ENCODE measurements around the gene EN2.

EN2 gene

DNA sequence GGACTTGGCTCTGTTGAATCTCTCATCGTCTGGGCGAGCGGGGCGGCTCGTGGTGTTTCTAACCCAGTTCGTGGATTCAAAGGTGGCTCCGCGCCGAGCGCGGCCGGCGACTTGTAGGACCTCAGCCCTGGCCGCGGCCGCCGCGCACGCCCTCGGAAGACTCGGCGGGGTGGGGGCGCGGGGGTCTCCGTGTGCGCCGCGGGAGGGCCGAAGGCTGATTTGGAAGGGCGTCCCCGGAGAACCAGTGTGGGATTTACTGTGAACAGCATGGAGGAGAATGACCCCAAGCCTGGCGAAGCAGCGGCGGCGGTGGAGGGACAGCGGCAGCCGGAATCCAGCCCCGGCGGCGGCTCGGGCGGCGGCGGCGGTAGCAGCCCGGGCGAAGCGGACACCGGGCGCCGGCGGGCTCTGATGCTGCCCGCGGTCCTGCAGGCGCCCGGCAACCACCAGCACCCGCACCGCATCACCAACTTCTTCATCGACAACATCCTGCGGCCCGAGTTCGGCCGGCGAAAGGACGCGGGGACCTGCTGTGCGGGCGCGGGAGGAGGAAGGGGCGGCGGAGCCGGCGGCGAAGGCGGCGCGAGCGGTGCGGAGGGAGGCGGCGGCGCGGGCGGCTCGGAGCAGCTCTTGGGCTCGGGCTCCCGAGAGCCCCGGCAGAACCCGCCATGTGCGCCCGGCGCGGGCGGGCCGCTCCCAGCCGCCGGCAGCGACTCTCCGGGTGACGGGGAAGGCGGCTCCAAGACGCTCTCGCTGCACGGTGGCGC is at the start of gene EN2:
Gene EN2, plus strand, starts transcription at position 19 of the 767 bp plus-strand sequence. Its CDS starts 249 bp downstream, at position 268.
- Mint-ChIP-seq H3K4me3 (peak within 1 kb of the TSS; percentile 49), H3K4me1 (ENCODE audit: low read depth) (peaks cover 9% of the 10 kb centered on the region), H3K27ac (peak within 1 kb of the TSS; percentile 80), H3K27me3 (ENCODE audit: low read depth) (peaks cover 78% of the 10 kb centered on the region), H3K36me3 (ENCODE audit: low read depth) (no peaks in the 10 kb centered on the region), H3K9me3 (no peaks in the 10 kb centered on the region)
- no peak for DNase-seq (ENCODE audit: low spot score)

DNA sequence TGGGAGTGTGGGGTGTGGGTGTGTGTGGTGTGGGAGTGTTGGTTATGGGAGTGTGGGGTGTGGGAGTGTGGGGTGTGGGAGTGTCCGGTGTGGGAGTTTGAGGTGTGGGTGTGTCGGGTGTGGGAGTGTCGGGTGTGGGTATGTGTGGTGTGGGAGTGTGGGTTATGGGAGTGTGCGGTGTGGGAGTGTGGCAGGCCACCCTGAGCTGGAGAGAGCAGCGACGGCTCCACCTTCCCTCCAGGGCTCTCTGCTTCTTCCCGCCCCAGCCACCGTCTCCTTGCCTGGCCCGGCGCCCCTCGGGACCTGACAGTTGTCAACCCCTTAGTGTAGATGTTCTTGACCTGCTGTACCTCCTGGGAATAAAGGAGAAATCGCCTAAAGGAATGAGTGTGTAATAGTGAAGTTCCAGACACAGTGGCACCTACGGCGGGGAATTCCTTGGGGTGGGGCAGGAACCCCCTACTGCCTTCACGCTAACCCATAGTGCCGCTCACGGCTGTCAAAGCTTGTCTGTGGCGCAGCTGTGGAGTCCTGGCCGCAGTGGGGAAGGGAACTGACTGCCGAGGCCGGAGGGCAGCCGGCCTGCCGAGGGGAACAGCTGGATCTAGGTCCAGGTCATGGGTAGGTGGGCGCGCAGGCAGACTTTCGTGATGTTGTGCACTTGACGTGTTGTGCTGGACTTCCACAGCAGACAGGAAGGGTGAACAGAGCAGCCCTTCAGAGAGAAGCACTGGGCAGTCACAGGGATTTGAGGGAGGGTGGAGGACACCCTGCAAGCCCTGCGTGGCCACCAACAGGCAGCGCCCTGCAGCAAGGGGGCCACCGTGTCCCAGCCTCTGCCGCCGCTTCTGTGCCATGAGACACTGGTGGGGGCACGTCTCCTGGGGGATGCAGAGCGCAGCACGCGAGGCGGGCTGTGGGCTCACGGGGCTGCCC is 49.0 kb upstream of the EN2 start:
- Mint-ChIP-seq H3K27ac (no peak overlapping the region), H3K36me3 (ENCODE audit: low read depth) (no peaks in the 10 kb centered on the region), H3K4me1 (ENCODE audit: low read depth) (no peaks in the 10 kb centered on the region), H3K27me3 (ENCODE audit: low read depth) (peaks cover 9% of the 10 kb centered on the region), H3K4me3 (no peak overlapping the region), H3K9me3 (no peaks in the 10 kb centered on the region)
- DNase-seq (ENCODE audit: low spot score): no peak

DNA sequence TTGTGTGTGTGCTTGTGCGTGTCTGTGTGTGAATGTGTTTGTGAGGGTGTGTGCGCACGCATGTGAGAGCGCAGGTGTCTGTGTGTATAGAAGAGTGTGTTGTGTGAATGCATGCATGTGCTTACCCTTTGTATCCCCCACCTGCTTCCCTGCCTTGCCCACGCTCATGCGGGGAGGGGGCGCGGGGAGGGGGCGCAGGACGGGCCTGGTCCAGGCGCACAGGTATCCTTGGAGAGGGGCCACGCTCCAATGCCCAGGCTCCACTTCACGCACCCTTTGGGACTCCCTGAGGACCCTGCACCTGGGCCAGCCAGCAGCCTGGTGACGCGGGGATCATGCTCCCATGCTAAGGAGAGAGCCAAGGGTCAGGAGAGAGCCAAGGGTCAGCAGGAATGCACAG is 47.9 kb upstream of the EN2 start:
- no peak for DNase-seq (ENCODE audit: low spot score)
- Mint-ChIP-seq H3K27me3 (ENCODE audit: low read depth) (peaks cover 9% of the 10 kb centered on the region), H3K9me3 (no peaks in the 10 kb centered on the region), H3K4me3 (no peak overlapping the region), H3K4me1 (ENCODE audit: low read depth) (no peaks in the 10 kb centered on the region), H3K36me3 (ENCODE audit: low read depth) (no peaks in the 10 kb centered on the region), H3K27ac (no peak overlapping the region)

DNA sequence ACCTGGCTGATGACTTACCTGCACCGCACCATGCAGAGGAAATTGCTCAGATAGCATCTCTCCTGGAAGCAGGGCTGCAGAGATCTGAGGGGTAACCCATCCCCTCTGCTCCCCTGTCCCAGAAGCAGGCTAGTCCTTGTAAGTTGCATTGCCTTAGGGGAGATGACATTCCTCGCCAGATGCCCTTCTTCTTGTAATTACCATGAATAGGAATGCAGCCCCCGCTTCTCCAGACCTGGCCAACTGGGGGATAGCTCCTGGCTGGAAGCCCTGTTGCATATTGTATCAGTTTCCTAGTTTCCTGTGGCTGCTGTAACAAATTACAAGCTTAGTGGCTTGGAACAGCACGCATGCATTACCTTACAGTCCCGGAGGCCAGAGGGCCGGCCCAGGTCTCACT is 47.5 kb upstream of the EN2 start:
- no peaks in the 10 kb centered on the region for H3K36me3 Mint-ChIP-seq (ENCODE audit: low read depth)
- H3K27ac Mint-ChIP-seq: no peak overlapping the region
- peaks cover 9% of the 10 kb centered on the region for H3K27me3 Mint-ChIP-seq (ENCODE audit: low read depth)
- H3K4me1 Mint-ChIP-seq (ENCODE audit: low read depth): no peaks in the 10 kb centered on the region
- H3K4me3 Mint-ChIP-seq: no peak overlapping the region
- no peaks in the 10 kb centered on the region for H3K9me3 Mint-ChIP-seq
- no peak for DNase-seq (ENCODE audit: low spot score)

DNA sequence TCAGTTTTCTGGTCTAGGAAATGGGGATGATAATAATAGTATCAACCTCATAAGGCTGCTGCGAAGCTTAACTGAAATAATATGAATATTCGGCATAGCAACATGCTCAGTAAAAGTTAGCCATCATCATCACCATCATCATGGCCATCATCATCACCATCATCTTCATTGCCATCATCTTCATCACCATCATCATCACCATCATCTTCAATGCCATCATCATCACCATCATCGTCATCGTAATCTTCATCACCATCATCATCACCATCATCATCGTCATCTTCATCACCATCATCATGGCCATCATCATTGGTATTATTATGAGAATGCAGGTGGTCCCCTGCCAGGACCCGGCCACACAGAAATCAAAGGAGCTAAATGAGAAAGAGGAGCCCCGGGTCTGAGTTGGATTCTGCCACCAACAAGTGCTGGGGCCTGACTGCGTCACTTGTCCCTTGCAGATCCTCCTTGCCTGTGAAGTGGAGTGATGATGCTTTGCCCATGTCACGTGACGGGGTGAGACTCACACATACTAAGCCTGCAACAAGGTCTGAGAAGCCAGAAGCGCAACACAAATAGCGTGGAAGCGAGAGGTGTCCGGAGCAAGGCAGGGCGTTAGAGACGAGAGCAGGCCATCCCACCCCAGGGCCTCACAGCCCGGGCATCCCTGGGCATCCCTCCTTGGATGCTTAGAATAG is 46.1 kb upstream of the EN2 start:
- Mint-ChIP-seq H3K4me1 (ENCODE audit: low read depth) (no peaks in the 10 kb centered on the region), H3K4me3 (no peak overlapping the region), H3K27ac (no peak overlapping the region), H3K36me3 (ENCODE audit: low read depth) (no peaks in the 10 kb centered on the region), H3K27me3 (ENCODE audit: low read depth) (peaks cover 5% of the 10 kb centered on the region), H3K9me3 (no peaks in the 10 kb centered on the region)
- no peak for DNase-seq (ENCODE audit: low spot score)

DNA sequence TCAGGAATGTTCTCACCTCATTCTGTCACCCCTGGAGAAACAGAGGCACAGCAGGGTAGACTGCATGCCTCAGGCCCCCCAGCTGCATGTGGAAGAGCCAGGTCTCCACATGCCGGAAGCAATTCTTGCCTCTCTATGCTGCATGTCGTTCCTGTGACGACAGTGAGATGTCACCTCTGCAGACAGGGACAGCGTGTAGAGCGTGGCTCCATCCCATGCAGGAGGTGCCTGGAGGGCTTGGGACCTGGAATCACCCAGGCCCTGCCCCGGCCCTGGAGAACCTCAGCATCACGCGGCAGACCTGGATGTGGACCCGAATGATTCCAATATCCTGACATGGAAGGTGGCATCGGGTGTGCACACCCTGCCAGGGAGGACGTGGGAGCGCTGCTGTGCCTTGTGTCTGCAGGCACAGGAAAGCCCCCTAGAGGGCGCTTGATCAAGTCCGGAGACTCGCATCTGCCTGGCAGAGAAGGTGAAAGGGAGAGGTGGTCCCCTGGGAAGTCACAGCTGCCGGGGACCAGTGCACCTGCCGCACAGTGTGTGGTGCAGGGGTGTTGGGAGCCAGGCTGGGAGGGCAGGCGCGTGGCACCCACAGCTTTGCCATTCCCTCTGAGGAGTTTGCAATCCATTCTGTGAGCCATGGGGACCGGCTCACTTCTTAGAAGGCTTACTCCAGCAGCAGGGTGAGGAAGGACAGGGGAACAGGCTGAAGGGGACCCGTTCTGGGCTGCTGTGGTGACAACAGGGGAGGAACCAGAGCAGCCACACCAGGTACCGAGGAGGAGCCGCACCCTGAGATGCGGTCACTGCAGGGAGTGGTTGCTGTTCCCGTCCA is 45.3 kb upstream of the EN2 start:
- H3K27me3 Mint-ChIP-seq (ENCODE audit: low read depth): peaks cover 7% of the 10 kb centered on the region
- H3K4me3 Mint-ChIP-seq: no peak overlapping the region
- no peaks in the 10 kb centered on the region for H3K4me1 Mint-ChIP-seq (ENCODE audit: low read depth)
- DNase-seq (ENCODE audit: low spot score): peak; percentile 16
- H3K36me3 Mint-ChIP-seq (ENCODE audit: low read depth): no peaks in the 10 kb centered on the region
- no peaks in the 10 kb centered on the region for H3K9me3 Mint-ChIP-seq
- no peak overlapping the region for H3K27ac Mint-ChIP-seq

DNA sequence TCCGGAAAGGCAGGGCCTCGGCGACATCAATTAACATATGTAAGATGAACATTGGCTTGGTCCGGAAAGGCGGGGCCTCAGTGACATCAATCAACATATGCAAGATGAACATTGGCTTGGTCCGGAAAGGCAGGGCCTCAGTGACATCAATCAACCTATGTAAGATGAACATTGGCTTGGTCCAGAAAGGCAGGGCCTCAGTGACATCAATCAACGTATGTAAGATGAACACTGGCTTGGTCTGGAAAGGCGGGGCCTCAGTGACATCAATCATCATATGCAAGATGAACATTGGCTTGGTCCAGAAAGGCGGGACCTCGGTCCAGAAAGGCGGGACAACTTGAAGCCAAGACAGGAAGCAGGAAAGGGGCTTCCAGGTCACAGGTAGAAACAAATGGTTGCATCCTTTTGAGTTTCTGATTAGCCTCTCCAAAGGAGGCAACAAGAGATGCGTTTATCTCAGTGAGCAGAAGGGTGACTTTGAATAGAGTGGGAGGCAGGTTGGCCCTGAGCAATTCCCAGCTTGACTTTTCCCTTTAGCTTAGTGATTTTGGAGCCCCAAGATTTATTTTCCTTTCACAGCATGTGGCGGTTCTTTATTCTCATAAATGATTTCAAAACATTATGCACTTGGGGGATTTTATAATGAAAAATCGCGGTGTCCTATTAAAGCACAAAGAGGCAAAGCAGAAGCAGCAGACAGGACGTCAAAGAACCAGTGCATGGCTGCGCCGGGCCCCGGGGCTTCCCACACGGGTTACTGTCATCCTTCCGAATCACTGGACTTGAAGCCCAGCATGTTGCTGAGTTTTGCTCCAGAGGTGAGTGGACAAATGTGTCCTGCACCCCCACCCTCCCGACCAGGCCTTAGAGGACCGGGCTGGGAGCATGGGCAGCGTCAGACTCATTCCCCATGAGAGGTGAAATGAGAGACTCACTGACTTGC is 43.1 kb upstream of the EN2 start:
- Mint-ChIP-seq H3K4me1 (ENCODE audit: low read depth) (no peaks in the 10 kb centered on the region), H3K9me3 (no peaks in the 10 kb centered on the region), H3K27ac (no peak overlapping the region), H3K27me3 (ENCODE audit: low read depth) (peaks cover 4% of the 10 kb centered on the region), H3K36me3 (ENCODE audit: low read depth) (no peaks in the 10 kb centered on the region), H3K4me3 (no peak overlapping the region)
- DNase-seq (ENCODE audit: low spot score): no peak

DNA sequence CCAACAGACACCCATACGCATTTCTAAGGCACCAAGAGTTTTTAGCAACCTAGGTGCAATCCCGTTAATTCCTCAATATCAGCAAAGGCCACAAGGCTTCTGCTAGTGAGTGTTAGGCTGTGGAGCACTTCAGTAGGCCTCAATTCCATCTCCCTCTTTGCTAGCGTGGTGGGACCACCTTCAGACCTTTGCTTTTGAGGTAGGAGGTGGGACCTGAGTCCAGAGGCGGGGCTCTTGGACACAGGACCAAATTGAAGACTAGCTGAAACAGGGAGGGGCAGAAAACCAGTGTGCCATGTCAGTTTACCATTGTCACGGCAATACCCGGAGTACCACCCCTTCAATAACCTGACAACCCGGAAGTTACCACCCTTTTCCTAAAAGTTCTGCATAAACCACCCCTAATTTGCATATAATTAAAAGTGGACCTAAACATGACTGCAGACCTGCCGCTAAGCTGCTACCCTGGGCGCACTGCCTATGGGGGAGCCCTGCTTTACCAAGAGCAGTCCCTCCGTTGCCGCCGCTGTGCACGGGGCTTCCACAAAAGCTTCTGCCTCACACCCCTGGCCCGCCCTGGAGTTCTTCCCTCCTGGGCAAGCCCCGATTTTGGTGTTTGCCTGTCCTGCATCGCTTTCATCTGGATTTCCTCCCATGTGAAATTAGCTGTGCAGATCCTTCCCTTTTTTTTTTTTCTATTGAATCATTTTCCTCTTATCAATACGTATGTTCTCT is 41.1 kb upstream of the EN2 start:
- Mint-ChIP-seq H3K27me3 (ENCODE audit: low read depth) (peaks cover 2% of the 10 kb centered on the region), H3K27ac (no peak overlapping the region), H3K4me1 (ENCODE audit: low read depth) (no peaks in the 10 kb centered on the region), H3K9me3 (no peaks in the 10 kb centered on the region), H3K36me3 (ENCODE audit: low read depth) (no peaks in the 10 kb centered on the region), H3K4me3 (no peak overlapping the region)
- DNase-seq (ENCODE audit: low spot score): no peak

DNA sequence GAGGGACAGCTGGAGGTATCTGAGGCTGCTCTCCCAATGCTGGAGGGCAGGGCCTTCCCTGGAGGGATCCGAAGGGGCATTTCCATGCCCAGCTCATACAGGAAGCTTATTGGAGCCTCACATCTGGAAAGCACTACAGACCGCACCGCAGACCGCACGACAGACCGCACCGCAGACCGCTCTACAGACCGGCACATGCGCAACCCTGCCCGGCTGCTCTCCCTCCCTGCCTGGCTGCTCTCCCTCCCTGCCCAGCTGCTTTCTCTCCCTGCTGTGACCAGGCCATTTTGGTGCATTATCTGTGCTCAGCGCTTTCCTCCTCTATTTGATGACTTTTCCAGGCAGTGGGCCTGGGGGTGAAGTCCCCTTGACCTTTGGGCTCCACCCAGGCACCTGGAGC is 39.6 kb upstream of the EN2 start:
- H3K36me3 Mint-ChIP-seq (ENCODE audit: low read depth): no peaks in the 10 kb centered on the region
- H3K27ac Mint-ChIP-seq: no peak overlapping the region
- no peaks in the 10 kb centered on the region for H3K4me1 Mint-ChIP-seq (ENCODE audit: low read depth)
- no peak for DNase-seq (ENCODE audit: low spot score)
- H3K27me3 Mint-ChIP-seq (ENCODE audit: low read depth): peaks cover 2% of the 10 kb centered on the region
- no peak overlapping the region for H3K4me3 Mint-ChIP-seq
- H3K9me3 Mint-ChIP-seq: no peaks in the 10 kb centered on the region

DNA sequence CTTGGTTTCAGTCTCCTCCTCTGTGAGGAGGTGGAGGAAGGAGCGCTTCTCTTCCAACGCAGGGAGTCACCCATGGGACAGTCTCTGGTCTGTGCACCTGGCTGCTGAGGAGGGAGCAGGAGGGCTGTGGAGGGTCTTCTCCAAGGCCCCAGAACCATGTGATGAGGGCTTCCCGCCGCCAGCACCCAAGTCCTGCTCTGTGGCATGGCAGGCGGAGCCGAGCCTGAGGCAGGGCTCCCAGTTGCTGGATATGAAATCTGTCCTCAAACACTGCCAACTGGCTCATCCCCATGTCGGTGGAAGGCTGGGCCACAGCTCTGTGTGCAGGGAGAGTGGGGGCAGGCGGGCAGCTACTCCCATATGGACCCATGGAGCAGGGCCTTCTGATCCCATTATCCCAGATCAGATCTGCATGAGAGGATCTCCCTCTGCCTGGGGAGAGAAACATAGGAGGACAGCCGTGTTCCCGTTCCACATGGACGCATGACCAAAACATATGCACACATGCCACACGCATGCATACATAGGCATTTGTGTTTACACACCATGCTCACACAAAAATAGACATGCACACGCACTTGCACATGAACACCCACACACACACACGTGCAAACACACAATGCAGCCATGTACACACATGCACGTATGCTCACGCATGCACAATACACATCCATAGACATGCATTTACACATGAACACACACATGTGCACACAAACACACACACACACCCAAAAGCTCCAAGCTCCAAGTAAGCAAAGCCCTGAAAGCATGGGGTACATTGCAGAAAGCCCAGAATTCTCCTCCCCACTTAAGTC is 38.8 kb upstream of the EN2 start:
- DNase-seq (ENCODE audit: low spot score): no peak
- H3K4me3 Mint-ChIP-seq: no peak overlapping the region
- peaks cover 2% of the 10 kb centered on the region for H3K27me3 Mint-ChIP-seq (ENCODE audit: low read depth)
- H3K4me1 Mint-ChIP-seq (ENCODE audit: low read depth): no peaks in the 10 kb centered on the region
- no peaks in the 10 kb centered on the region for H3K36me3 Mint-ChIP-seq (ENCODE audit: low read depth)
- H3K27ac Mint-ChIP-seq: no peak overlapping the region
- no peaks in the 10 kb centered on the region for H3K9me3 Mint-ChIP-seq

DNA sequence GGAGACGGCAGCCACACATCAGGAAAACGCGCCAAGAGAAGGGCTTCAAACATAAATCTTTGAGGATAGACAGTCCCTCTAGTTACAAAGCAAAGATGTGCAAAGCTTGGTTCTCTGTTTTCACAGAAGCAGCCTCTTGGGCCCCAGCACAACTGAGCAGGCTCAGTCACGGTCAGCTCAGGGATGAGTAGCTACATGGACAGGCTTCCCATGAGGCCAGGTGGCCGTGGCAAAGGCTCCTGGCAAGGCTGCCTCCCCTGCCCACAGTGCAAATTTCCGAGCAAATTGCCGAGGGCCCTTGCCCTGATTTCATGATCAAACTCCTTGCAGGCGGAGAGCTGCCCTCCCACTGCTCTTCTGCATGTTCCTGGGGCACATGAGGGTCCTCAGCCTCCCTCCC is 37.8 kb upstream of the EN2 start:
- Mint-ChIP-seq H3K36me3 (ENCODE audit: low read depth) (no peaks in the 10 kb centered on the region), H3K27ac (no peak overlapping the region), H3K4me3 (no peak overlapping the region), H3K27me3 (ENCODE audit: low read depth) (peaks cover 2% of the 10 kb centered on the region), H3K4me1 (ENCODE audit: low read depth) (no peaks in the 10 kb centered on the region), H3K9me3 (no peaks in the 10 kb centered on the region)
- DNase-seq (ENCODE audit: low spot score): no peak
